GM23338 (cell line): ENCODE measurements around the gene SHISA8.

ENCODE experiments used
- EZH2 ChIP-seq: fragments of 200-600 bp; sonication (generic); IDR thresholded peaks from one replicate; pipeline ENCODE4 v1.8.0; 2017; ENCODE audit warnings: antibody characterized with exemption, mild to moderate bottlenecking, low read depth; ENCODE audit not compliant: unreplicated experiment
- JUNB ChIP-seq: IDR thresholded peaks from one replicate; pipeline ENCODE4 v1.6.1; 2016; ENCODE audit warnings: antibody characterized with exemption; ENCODE audit not compliant: unreplicated experiment
- POLR2AphosphoS5 ChIP-seq: IDR thresholded peaks from 2 replicates; pipeline ENCODE4 v1.6.1; 2016; ENCODE audit warnings: antibody characterized with exemption, low read depth
- TF ChIP-seq, protein P1 (sequence below), 2 experiments: fragments of 200-600 bp in 1 of 2; sonication (generic) in 1 of 2; conservative IDR thresholded peaks; 2 replicates each; pipeline versions ENCODE4 v1.5.1 to v1.6.1; 2016 to 2017; ENCODE audit warnings: antibody characterized with exemption in 2 of 2, low read depth in 2 of 2, mild to moderate bottlenecking in 2 of 2, moderate library complexity in 1 of 2

DNA sequence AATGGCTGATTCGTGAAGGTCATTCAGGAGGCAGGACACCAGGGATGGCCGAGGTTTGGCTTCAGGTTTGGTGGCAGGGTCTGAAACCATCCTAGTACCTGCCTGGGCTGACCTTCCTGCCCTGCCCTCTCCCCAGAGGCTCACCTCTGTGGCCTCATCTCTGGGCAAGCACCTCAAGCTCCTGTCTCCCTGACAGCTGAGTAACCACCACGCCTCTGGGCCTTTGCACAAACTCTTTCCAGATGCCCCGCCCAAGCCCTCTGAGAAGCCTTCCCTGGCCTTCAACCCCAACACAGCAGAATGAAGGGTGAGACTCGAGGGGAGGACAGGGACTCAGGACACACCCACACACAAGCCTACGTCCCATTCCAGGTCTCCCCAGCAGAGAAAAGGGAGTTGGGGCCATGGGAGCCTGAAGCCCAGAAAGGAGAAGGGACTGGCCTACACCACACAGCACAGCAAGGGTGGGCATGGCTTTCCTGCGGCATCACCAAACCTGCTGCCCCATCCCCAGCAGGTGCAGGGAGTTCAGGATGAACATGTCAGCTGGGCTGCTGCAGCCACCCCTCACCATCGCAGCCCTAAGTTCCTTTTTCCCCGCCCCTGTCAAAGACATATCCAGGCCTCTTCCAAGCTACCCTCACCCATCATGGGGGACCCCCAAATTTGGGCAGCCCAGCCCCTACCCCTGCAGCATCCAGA lies 2.4 kb downstream of the SHISA8 start:
- TF ChIP-seq, protein P1, sequence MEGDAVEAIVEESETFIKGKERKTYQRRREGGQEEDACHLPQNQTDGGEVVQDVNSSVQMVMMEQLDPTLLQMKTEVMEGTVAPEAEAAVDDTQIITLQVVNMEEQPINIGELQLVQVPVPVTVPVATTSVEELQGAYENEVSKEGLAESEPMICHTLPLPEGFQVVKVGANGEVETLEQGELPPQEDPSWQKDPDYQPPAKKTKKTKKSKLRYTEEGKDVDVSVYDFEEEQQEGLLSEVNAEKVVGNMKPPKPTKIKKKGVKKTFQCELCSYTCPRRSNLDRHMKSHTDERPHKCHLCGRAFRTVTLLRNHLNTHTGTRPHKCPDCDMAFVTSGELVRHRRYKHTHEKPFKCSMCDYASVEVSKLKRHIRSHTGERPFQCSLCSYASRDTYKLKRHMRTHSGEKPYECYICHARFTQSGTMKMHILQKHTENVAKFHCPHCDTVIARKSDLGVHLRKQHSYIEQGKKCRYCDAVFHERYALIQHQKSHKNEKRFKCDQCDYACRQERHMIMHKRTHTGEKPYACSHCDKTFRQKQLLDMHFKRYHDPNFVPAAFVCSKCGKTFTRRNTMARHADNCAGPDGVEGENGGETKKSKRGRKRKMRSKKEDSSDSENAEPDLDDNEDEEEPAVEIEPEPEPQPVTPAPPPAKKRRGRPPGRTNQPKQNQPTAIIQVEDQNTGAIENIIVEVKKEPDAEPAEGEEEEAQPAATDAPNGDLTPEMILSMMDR (conservative IDR thresholded peaks at IDR 0.05; ENCODE audit: low read depth in 2 of 2), result no peak
- TF ChIP-seq POLR2AphosphoS5 (no peak), EZH2 (no peak), JUNB (no peak)
